ENCODE results near the gene SLC46A1.
A peak's percentile ranks its signal among the peaks of the same experiment; 100 is the strongest.

The SLC46A1 gene

DNA sequence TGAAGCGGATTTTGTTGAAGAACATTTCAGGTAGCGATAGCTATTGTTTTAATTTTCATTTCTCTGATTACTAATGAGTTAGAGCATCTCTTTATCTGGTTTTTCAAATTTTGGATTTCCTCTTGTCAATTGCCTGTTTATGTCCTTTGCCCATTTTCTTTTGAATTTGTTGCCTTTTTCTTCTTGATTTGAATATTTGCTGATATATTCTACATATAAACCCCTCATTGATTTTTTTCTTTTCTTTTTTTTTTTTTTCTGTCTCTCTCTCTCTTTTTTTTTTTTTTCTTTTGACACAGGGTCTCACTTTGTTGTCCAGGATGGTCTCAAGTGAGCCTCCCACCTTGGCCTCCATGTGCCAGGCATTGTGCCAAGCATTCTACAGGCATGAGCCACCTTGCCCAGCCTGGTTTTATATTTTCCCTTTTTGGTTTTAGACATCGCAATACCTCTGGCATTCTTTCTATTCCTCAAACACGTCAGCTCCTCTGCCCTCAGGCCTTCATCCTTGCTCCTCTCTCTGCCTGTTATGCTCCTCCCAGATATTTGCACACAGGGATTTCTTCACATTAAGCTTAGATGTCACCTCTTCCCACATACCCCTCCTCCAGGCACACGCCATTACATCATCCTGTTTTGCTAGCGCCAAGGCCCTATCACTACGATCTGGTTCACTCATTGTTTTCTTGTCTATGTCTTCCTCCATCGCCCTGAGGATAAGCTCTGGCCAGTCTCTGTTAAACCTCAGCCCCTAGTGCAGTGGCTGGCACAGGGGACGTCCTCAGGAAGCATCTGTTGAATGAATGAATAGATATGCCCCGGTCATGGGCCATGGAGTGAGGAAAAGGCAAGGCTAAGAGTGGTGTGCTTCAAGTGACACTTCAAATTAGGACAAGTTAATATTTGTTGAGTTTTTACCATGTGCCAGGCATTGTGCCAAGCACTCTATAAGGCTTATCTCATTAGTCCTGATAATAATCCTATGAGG, 25.9 kb downstream of the SLC46A1 start:
- H3K9me2 ChIP-seq (replicated peaks; ENCODE audit: insufficient read depth, low read length) = no peaks in the 10 kb centered on the region
- no peak overlapping the region for H3K4me2 ChIP-seq (ENCODE audit: low read depth, low read length)
- no peaks in the 10 kb centered on the region for H3K36me3 ChIP-seq (replicated peaks; ENCODE audit: insufficient read depth, low read length)
- H3K27me3 ChIP-seq (replicated peaks; ENCODE audit: insufficient read depth, low read length) = no peaks in the 10 kb centered on the region
- H3K79me2 ChIP-seq (ENCODE audit: low read length) = no peaks in the 10 kb centered on the region
- no peak overlapping the region for H2AFZ ChIP-seq (ENCODE audit: low read length)
- H4K20me1 ChIP-seq (ENCODE audit: insufficient read depth, low read length) = no peaks in the 10 kb centered on the region
- no peak overlapping the region for H3K4me3 ChIP-seq (ENCODE audit: low read length)
- TF ChIP-seq, protein P1, sequence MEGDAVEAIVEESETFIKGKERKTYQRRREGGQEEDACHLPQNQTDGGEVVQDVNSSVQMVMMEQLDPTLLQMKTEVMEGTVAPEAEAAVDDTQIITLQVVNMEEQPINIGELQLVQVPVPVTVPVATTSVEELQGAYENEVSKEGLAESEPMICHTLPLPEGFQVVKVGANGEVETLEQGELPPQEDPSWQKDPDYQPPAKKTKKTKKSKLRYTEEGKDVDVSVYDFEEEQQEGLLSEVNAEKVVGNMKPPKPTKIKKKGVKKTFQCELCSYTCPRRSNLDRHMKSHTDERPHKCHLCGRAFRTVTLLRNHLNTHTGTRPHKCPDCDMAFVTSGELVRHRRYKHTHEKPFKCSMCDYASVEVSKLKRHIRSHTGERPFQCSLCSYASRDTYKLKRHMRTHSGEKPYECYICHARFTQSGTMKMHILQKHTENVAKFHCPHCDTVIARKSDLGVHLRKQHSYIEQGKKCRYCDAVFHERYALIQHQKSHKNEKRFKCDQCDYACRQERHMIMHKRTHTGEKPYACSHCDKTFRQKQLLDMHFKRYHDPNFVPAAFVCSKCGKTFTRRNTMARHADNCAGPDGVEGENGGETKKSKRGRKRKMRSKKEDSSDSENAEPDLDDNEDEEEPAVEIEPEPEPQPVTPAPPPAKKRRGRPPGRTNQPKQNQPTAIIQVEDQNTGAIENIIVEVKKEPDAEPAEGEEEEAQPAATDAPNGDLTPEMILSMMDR (IDR thresholded peaks at IDR 0.05; ENCODE audit: low read length) = no peak
- TF ChIP-seq EZH2 (optimal IDR thresholded peaks at IDR 0.05; ENCODE audit: low read depth, low read length) = no peak
- no peak for TF ChIP-seq EZH2phosphoT487 (IDR thresholded peaks at IDR 0.05; ENCODE audit: low read length)
- no peaks in the 10 kb centered on the region for H3K9me3 ChIP-seq (replicated peaks; ENCODE audit: insufficient read depth, low read length)
- H3K9ac ChIP-seq (ENCODE audit: low read length) = no peak overlapping the region
- no peak overlapping the region for H3K27ac ChIP-seq (ENCODE audit: low read length)
- no peaks in the 10 kb centered on the region for H3K4me1 ChIP-seq (ENCODE audit: low read length)
- no peaks in the 10 kb centered on the region for H3F3A ChIP-seq (ENCODE audit: insufficient read depth, low read length)
- no peak for DNase-seq

DNA sequence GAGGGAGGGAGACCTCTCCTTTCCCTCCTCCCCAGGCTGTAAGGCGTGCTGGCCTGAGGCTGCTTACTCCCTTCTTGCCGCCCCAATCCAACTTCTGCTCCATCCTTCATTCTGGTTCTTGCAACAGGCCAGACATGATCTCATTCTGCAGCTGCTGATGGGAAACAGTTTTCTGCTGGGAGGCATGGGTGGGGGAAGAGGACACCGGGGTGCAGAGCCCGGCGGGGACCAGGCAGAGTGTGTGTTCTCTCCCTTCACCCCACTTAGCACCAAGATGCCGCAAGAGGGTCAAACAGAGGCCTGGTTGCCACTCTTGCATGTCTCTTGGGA, 33.1 kb downstream of the SLC46A1 start:
- Histone ChIP-seq H4K20me1 (ENCODE audit: insufficient read depth, low read length) (no peaks in the 10 kb centered on the region), H3K9me2 (replicated peaks; ENCODE audit: insufficient read depth, low read length) (no peaks in the 10 kb centered on the region), H3K27me3 (replicated peaks; ENCODE audit: insufficient read depth, low read length) (no peaks in the 10 kb centered on the region), H3K4me3 (ENCODE audit: low read length) (peak overlapping the region; percentile 85; the same call in 1 of the 2 replicates), H3K9ac (ENCODE audit: low read length) (no peak overlapping the region), H3K36me3 (replicated peaks; ENCODE audit: insufficient read depth, low read length) (no peaks in the 10 kb centered on the region), H3K27ac (ENCODE audit: low read length) (no peak overlapping the region), H3K4me2 (ENCODE audit: low read depth, low read length) (peak overlapping the region; percentile 95), H2AFZ (ENCODE audit: low read length) (no peak overlapping the region), H3K79me2 (ENCODE audit: low read length) (no peaks in the 10 kb centered on the region), H3K4me1 (ENCODE audit: low read length) (0 out of 2 replicates have a peak, but pooled peaks cover 4% of the 10 kb centered on the region), H3K9me3 (replicated peaks; ENCODE audit: insufficient read depth, low read length) (no peaks in the 10 kb centered on the region), H3F3A (ENCODE audit: insufficient read depth, low read length) (peaks cover 15% of the 10 kb centered on the region)
- no peak for DNase-seq
- TF ChIP-seq, protein P1 (IDR thresholded peaks at IDR 0.05; ENCODE audit: low read length) = no peak
- no peak for TF ChIP-seq EZH2phosphoT487 (IDR thresholded peaks at IDR 0.05; ENCODE audit: low read length)
- no peak for TF ChIP-seq EZH2 (optimal IDR thresholded peaks at IDR 0.05; ENCODE audit: low read depth, low read length)

DNA sequence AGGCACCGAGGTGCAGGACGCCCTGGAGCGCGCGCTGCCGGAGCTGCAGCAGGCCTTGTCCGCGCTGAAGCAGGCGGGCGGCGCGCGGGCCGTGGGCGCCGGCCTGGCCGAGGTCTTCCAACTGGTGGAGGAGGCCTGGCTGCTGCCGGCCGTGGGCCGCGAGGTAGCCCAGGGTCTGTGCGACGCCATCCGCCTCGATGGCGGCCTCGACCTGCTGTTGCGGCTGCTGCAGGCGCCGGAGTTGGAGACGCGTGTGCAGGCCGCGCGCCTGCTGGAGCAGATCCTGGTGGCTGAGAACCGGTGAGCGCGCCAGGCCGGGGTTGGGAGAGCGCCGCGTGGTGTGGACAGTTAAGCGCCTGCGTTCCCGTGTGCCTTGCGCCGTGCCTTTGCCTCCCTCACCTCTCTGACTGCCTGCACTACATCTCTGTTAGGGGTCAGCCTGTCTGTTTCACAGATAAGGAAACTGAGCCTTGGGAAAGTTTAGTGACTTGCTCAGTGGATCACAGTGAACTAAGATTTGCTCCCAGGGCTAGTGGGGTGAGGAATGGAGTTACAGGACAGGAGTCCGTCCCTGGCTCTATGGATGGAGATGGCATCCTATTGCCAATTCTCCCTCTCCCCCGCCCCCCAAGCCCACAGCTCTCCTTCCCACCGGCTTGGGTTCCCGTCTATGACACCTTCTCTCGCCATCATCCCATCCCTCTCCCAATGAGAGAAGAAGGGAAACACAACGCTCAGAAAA, 33.6 kb downstream of the SLC46A1 start:
- no peak for DNase-seq
- TF ChIP-seq, protein P1 (IDR thresholded peaks at IDR 0.05; ENCODE audit: low read length) = no peak
- TF ChIP-seq EZH2 (optimal IDR thresholded peaks at IDR 0.05; ENCODE audit: low read depth, low read length) = no peak
- no peak for TF ChIP-seq EZH2phosphoT487 (IDR thresholded peaks at IDR 0.05; ENCODE audit: low read length)
- Histone ChIP-seq H3K4me2 (ENCODE audit: low read depth, low read length) (peak overlapping the region; percentile 95), H3K4me1 (ENCODE audit: low read length) (0 out of 2 replicates have a peak, but pooled peaks cover 4% of the 10 kb centered on the region), H3K27ac (ENCODE audit: low read length) (no peak overlapping the region), H4K20me1 (ENCODE audit: insufficient read depth, low read length) (no peaks in the 10 kb centered on the region), H3K36me3 (replicated peaks; ENCODE audit: insufficient read depth, low read length) (no peaks in the 10 kb centered on the region), H3K79me2 (ENCODE audit: low read length) (no peaks in the 10 kb centered on the region), H3K9ac (ENCODE audit: low read length) (peak overlapping the region; percentile 45; the same call in 1 of the 2 replicates), H3K4me3 (ENCODE audit: low read length) (peak overlapping the region; percentile 85), H3F3A (ENCODE audit: insufficient read depth, low read length) (peaks cover 15% of the 10 kb centered on the region), H3K27me3 (replicated peaks; ENCODE audit: insufficient read depth, low read length) (no peaks in the 10 kb centered on the region), H3K9me3 (replicated peaks; ENCODE audit: insufficient read depth, low read length) (no peaks in the 10 kb centered on the region), H2AFZ (ENCODE audit: low read length) (peak overlapping the region; percentile 44), H3K9me2 (replicated peaks; ENCODE audit: insufficient read depth, low read length) (no peaks in the 10 kb centered on the region)

Data from MM.1S (cell line).